HepG2 (cell line): ENCODE results near the gene CTSZ. TPM values are rescaled to one million over a fixed set of nuclear protein-coding genes. Genes with fewer than 3 reads are reported as not detected.
A peak's percentile ranks its signal among the peaks of the same experiment; 100 is the strongest.

ENCODE experiments used
- AGO1 ChIP-seq: fragments of 200-400 bp; formaldehyde crosslinking; IDR thresholded peaks from 2 replicates; pipeline ENCODE4 v1.6.1; 2017; ENCODE audit warnings: mild to moderate bottlenecking, low read depth, low read length, moderate library complexity; ENCODE audit not compliant: poor library complexity, severe bottlenecking
- AGO2 ChIP-seq: fragments of 200-400 bp; formaldehyde crosslinking; optimal IDR thresholded peaks from 2 replicates; pipeline ENCODE3; 2017; ENCODE audit warnings: mild to moderate bottlenecking, low read depth, low read length, moderate library complexity
- MXD4 ChIP-seq: IDR thresholded peaks from 2 replicates; pipeline ENCODE4 v1.6.1; 2016; ENCODE audit warnings: mild to moderate bottlenecking, missing biosample characterization, missing genetic modification reagents
- NCOA1 ChIP-seq: sonication (generic); formaldehyde crosslinking; IDR thresholded peaks from 2 replicates; pipeline ENCODE4 v1.9.0; 2021; ENCODE audit warnings: missing genetic modification reagents
- NCOA5 ChIP-seq: sonication (generic); formaldehyde crosslinking; IDR thresholded peaks from 2 replicates; pipeline ENCODE4 v1.4.0; 2020; ENCODE audit warnings: missing genetic modification reagents
- PAF1 ChIP-seq: IDR thresholded peaks from 2 replicates; pipeline ENCODE4 v1.6.1; 2016; ENCODE audit warnings: missing genetic modification reagents, missing compliant biosample characterization
- POLR2G ChIP-seq: fragments of 200-400 bp; formaldehyde crosslinking; IDR thresholded peaks from 2 replicates; pipeline ENCODE4 v1.6.1; 2018; ENCODE audit warnings: mild to moderate bottlenecking, low read depth, low read length, moderate library complexity
- RAD21 ChIP-seq: fragments of 450-650 bp; formaldehyde crosslinking; IDR thresholded peaks from 2 replicates; pipeline ENCODE4 v1.5.0; 2020; ENCODE audit warnings: mild to moderate bottlenecking
- REL ChIP-seq: sonication (generic); formaldehyde crosslinking; conservative IDR thresholded peaks from 2 replicates; pipeline ENCODE4 v1.8.0; 2022; ENCODE audit warnings: mild to moderate bottlenecking, missing genetic modification reagents, moderate library complexity
- ZFYVE20 ChIP-seq: sonication (generic); formaldehyde crosslinking; IDR thresholded peaks from 2 replicates; pipeline ENCODE4 v1.8.0; 2023; ENCODE audit warnings: low read depth, mild to moderate bottlenecking, moderate library complexity, missing genetic modification reagents, borderline replicate concordance
- ZNF34 ChIP-seq: sonication (generic); formaldehyde crosslinking; IDR thresholded peaks from 2 replicates; pipeline ENCODE4 v1.4.0; 2020; ENCODE audit warnings: mild to moderate bottlenecking, missing genetic modification reagents, borderline replicate concordance
- ZNF879 ChIP-seq: sonication (generic); formaldehyde crosslinking; IDR thresholded peaks from 2 replicates; pipeline ENCODE4 v1.8.1; 2023; ENCODE audit warnings: missing genetic modification reagents
- polyA plus RNA-seq, 8 experiments: library from polyadenylated mRNA; depleted of rRNA in 3 of 8; stranded (reverse) in 7 of 8; unstranded in 1 of 8; fragments of >200 nt; fragmentation: Illumina TruSeq in 4 of 8; extraction: Trizol in 4 of 8; gene quantifications; 2 replicates each; pipeline versions ENCODE4 v1.2.1 to v1.2.3, GENCODE V29; 2011 to 2016; ENCODE audit warnings: low read depth in 4 of 8, missing spikeins in 1 of 8, mixed read lengths in 1 of 8; ENCODE audit not compliant: insufficient read depth in 1 of 8
- total RNA-seq, 5 experiments: library from RNA; depleted of rRNA; stranded (reverse); fragments of >200 nt; fragmentation: Illumina TruSeq; extraction: Trizol; gene quantifications; 2 replicates each; pipeline ENCODE4 v1.2.3, GENCODE V29; 2016; ENCODE audit warnings: low read depth in 1 of 5
- TF ChIP-seq, protein P1 (sequence below): sonication (generic); formaldehyde crosslinking; IDR thresholded peaks from 2 replicates; pipeline ENCODE4 v1.5.1; 2020; ENCODE audit warnings: mild to moderate bottlenecking, missing genetic modification reagents, moderate library complexity
- TF ChIP-seq, protein P2 (sequence below): sonication (generic); formaldehyde crosslinking; conservative IDR thresholded peaks from 2 replicates; pipeline ENCODE4 v1.8.0; 2022; ENCODE audit warnings: mild to moderate bottlenecking, moderate library complexity, missing genetic modification reagents
- TF ChIP-seq, protein P3 (sequence below): sonication (generic); formaldehyde crosslinking; IDR thresholded peaks from 2 replicates; pipeline ENCODE4 v1.4.0; 2020; ENCODE audit warnings: missing genetic modification reagents, low read depth, mild to moderate bottlenecking, borderline replicate concordance
- TF ChIP-seq, protein P4 (sequence below): sonication (generic); formaldehyde crosslinking; IDR thresholded peaks from 2 replicates; pipeline ENCODE4 v1.5.1; 2020; ENCODE audit warnings: missing genetic modification reagents, mild to moderate bottlenecking, borderline replicate concordance
- TF ChIP-seq, protein P5 (sequence below): sonication (generic); formaldehyde crosslinking; IDR thresholded peaks from 2 replicates; pipeline ENCODE4 v1.5.0; 2020; ENCODE audit warnings: missing genetic modification reagents, mild to moderate bottlenecking, borderline replicate concordance

The CTSZ gene
- total and polyA plus RNA-seq, 2 of the 13 experiments (the other 11 are each of a cell fraction or from before 2014, with no cell fraction given), result 0.33 TPM; not detected in 1

DNA sequence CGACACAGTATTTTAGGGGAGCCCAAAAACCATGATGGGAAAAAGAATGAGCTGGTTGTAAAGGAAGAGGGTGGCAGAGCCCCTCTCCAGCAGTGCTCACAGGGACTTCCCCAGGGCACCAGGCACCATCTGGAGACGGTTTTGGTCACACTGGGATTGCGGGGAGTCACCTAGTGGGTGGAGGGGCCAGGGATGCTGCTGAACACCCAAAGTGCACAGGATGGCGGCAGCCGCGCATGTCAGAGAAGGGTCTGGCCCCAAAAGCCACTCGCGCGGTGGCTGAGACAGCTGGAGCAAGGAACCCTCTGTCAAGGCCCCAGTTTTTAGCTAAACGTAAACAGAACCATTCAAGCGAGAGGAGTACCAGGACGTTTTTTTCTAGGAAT, 10.8 kb downstream of the CTSZ start (continued):
- TF ChIP-seq, protein P1, sequence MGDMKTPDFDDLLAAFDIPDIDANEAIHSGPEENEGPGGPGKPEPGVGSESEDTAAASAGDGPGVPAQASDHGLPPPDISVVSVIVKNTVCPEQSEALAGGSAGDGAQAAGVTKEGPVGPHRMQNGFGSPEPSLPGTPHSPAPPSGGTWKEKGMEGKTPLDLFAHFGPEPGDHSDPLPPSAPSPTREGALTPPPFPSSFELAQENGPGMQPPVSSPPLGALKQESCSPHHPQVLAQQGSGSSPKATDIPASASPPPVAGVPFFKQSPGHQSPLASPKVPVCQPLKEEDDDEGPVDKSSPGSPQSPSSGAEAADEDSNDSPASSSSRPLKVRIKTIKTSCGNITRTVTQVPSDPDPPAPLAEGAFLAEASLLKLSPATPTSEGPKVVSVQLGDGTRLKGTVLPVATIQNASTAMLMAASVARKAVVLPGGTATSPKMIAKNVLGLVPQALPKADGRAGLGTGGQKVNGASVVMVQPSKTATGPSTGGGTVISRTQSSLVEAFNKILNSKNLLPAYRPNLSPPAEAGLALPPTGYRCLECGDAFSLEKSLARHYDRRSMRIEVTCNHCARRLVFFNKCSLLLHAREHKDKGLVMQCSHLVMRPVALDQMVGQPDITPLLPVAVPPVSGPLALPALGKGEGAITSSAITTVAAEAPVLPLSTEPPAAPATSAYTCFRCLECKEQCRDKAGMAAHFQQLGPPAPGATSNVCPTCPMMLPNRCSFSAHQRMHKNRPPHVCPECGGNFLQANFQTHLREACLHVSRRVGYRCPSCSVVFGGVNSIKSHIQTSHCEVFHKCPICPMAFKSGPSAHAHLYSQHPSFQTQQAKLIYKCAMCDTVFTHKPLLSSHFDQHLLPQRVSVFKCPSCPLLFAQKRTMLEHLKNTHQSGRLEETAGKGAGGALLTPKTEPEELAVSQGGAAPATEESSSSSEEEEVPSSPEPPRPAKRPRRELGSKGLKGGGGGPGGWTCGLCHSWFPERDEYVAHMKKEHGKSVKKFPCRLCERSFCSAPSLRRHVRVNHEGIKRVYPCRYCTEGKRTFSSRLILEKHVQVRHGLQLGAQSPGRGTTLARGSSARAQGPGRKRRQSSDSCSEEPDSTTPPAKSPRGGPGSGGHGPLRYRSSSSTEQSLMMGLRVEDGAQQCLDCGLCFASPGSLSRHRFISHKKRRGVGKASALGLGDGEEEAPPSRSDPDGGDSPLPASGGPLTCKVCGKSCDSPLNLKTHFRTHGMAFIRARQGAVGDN, result 0 out of 2 replicates have a peak, but pooled peaks have one; percentile 10
- TF ChIP-seq ZNF34 (CRISPR knock-in tag) (0 out of 2 replicates have a peak, but pooled peaks have one; percentile 34), POLR2G (peak; percentile 63), ZFYVE20 (CRISPR knock-in tag) (0 out of 2 replicates have a peak, but pooled peaks have one; percentile 15), RAD21 (CRISPR knock-in tag) (0 out of 2 replicates have a peak, but pooled peaks have one; percentile 22), NCOA5 (CRISPR knock-in tag) (no peak), MXD4 (no peak), NCOA1 (CRISPR knock-in tag) (0 out of 2 replicates have a peak, but pooled peaks have one; percentile 12), AGO2 (peak; percentile 64), PAF1 (peak; percentile 43; the same call in 1 of the 2 replicates), AGO1 (peak; percentile 15), ZNF879 (CRISPR knock-in tag) (no peak), REL (0 out of 2 replicates have a peak, but pooled peaks have one; percentile 42)
- TF ChIP-seq, protein P2, sequence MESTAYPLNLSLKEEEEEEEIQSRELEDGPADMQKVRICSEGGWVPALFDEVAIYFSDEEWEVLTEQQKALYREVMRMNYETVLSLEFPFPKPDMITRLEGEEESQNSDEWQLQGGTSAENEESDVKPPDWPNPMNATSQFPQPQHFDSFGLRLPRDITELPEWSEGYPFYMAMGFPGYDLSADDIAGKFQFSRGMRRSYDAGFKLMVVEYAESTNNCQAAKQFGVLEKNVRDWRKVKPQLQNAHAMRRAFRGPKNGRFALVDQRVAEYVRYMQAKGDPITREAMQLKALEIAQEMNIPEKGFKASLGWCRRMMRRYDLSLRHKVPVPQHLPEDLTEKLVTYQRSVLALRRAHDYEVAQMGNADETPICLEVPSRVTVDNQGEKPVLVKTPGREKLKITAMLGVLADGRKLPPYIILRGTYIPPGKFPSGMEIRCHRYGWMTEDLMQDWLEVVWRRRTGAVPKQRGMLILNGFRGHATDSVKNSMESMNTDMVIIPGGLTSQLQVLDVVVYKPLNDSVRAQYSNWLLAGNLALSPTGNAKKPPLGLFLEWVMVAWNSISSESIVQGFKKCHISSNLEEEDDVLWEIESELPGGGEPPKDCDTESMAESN (CRISPR knock-in tag), result 0 out of 2 replicates have a peak, but pooled peaks have one; percentile 27
- TF ChIP-seq, protein P3, sequence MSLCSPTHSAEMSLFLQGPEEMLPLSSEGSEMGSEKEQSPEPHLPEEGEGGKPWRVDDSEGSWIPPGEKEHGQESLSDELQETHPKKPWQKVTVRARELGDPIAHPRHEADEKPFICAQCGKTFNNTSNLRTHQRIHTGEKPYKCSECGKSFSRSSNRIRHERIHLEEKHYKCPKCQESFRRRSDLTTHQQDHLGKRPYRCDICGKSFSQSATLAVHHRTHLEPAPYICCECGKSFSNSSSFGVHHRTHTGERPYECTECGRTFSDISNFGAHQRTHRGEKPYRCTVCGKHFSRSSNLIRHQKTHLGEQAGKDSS (CRISPR knock-in tag), result 0 out of 2 replicates have a peak, but pooled peaks have one; percentile 50
- TF ChIP-seq, protein P4, sequence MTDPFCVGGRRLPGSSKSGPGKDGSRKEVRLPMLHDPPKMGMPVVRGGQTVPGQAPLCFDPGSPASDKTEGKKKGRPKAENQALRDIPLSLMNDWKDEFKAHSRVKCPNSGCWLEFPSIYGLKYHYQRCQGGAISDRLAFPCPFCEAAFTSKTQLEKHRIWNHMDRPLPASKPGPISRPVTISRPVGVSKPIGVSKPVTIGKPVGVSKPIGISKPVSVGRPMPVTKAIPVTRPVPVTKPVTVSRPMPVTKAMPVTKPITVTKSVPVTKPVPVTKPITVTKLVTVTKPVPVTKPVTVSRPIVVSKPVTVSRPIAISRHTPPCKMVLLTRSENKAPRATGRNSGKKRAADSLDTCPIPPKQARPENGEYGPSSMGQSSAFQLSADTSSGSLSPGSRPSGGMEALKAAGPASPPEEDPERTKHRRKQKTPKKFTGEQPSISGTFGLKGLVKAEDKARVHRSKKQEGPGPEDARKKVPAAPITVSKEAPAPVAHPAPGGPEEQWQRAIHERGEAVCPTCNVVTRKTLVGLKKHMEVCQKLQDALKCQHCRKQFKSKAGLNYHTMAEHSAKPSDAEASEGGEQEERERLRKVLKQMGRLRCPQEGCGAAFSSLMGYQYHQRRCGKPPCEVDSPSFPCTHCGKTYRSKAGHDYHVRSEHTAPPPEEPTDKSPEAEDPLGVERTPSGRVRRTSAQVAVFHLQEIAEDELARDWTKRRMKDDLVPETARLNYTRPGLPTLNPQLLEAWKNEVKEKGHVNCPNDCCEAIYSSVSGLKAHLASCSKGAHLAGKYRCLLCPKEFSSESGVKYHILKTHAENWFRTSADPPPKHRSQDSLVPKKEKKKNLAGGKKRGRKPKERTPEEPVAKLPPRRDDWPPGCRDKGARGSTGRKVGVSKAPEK (CRISPR knock-in tag), result 0 out of 2 replicates have a peak, but pooled peaks have one; percentile 29
- TF ChIP-seq, protein P5, sequence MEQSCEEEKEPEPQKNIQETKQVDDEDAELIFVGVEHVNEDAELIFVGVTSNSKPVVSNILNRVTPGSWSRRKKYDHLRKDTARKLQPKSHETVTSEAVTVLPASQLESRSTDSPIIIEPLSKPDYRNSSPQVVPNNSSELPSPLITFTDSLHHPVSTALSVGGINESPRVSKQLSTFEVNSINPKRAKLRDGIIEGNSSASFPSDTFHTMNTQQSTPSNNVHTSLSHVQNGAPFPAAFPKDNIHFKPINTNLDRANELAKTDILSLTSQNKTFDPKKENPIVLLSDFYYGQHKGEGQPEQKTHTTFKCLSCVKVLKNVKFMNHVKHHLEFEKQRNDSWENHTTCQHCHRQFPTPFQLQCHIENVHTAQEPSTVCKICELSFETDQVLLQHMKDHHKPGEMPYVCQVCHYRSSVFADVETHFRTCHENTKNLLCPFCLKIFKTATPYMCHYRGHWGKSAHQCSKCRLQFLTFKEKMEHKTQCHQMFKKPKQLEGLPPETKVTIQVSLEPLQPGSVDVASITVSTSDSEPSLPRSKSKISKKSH (CRISPR knock-in tag), result peak; percentile 65; the same call in 1 of the 2 replicates
